Mesendoderm (in vitro differentiated cells): ENCODE data around the gene ANKRD62.

ENCODE experiments used
- DNase-seq: peaks from one replicate; pipeline ENCODE4 v3.0.0; 2013
- H2AK5ac ChIP-seq: 2 replicates; pipeline ENCODE4 v1.6.1; 2013; ENCODE audit warnings: low read length, inconsistent platforms
- H2BK120ac ChIP-seq: 2 replicates; pipeline ENCODE4 v1.6.1; 2013; ENCODE audit warnings: low read depth, mild to moderate bottlenecking, low read length, moderate library complexity, mixed read lengths
- H2BK15ac ChIP-seq: replicated peaks from 2 replicates; pipeline ENCODE4 v1.6.1; 2013; ENCODE audit warnings: low read depth, mild to moderate bottlenecking, moderate library complexity
- H2BK5ac ChIP-seq: 2 replicates; pipeline ENCODE4 v1.6.1; 2013; ENCODE audit warnings: low read length, inconsistent platforms
- H3K18ac ChIP-seq: 2 replicates; pipeline ENCODE4 v1.6.1; 2013; ENCODE audit warnings: mild to moderate bottlenecking, low read length, mixed read lengths
- H3K23ac ChIP-seq: one replicate; pipeline ENCODE4 v1.6.1; 2013; ENCODE audit warnings: low read length
- H3K27ac ChIP-seq: 2 replicates; pipeline ENCODE4 v1.5.1; 2013; ENCODE audit warnings: low read depth, mild to moderate bottlenecking, inconsistent platforms, low read length, moderate library complexity
- H3K27me3 ChIP-seq: 2 replicates; pipeline ENCODE4 v1.6.1; 2013; ENCODE audit warnings: low read length, control low read depth, mild to moderate bottlenecking, inconsistent platforms; ENCODE audit not compliant: insufficient read depth, poor library complexity
- H3K36me3 ChIP-seq: 2 replicates; pipeline ENCODE4 v1.6.1; 2013; ENCODE audit warnings: low read length, inconsistent platforms; ENCODE audit not compliant: control insufficient read depth, insufficient read depth
- H3K4ac ChIP-seq: one replicate; pipeline ENCODE4 v1.6.1; 2013; ENCODE audit warnings: low read depth, mild to moderate bottlenecking, low read length, moderate library complexity
- H3K4me1 ChIP-seq: 2 replicates; pipeline ENCODE4 v1.6.1; 2013; ENCODE audit warnings: low read depth, low read length, inconsistent platforms; ENCODE audit not compliant: control insufficient read depth
- H3K4me2 ChIP-seq: 2 replicates; pipeline ENCODE4 v1.6.1; 2013; ENCODE audit warnings: low read length
- H3K4me3 ChIP-seq: 2 replicates; pipeline ENCODE4 v1.5.1; 2013; ENCODE audit warnings: mild to moderate bottlenecking, low read length
- H3K56ac ChIP-seq: one replicate; pipeline ENCODE4 v1.6.1; 2013; ENCODE audit warnings: low read length
- H3K79me1 ChIP-seq: 2 replicates; pipeline ENCODE4 v1.6.1; 2013; ENCODE audit warnings: low read length, inconsistent platforms
- H3K79me2 ChIP-seq: 2 replicates; pipeline ENCODE4 v1.6.1; 2013; ENCODE audit warnings: mild to moderate bottlenecking, low read length; ENCODE audit not compliant: control insufficient read depth, insufficient read depth
- H3K9ac ChIP-seq: 2 replicates; pipeline ENCODE4 v1.6.1; 2013; ENCODE audit warnings: low read length, inconsistent platforms
- H4K5ac ChIP-seq: one replicate; pipeline ENCODE4 v1.6.1; 2013; ENCODE audit warnings: low read length
- H4K8ac ChIP-seq: one replicate; pipeline ENCODE4 v1.6.1; 2013; ENCODE audit warnings: low read depth, mild to moderate bottlenecking, control low read depth, low read length, moderate library complexity
- WGBS: extraction: QIAGEN DNeasy Blood & Tissue Kit; methylation state at CpG from one replicate; pipeline ENCODE4 v1.1.7; 2013; ENCODE audit warnings: low lambda C conversion rate, missing lambda C conversion rate; ENCODE audit not compliant: insufficient coverage; ENCODE audit errors: extremely low coverage; 5-methylcytosine and 5-hydroxymethylcytosine counted together

ANKRD62 gene

GRCh38 chr18:12062974-12063373 is 30.7 kb upstream of the ANKRD62 start:
- Histone ChIP-seq H2AK5ac (no peak overlapping the region), H3K4ac (no peak overlapping the region), H4K5ac (no peak overlapping the region), H3K79me1 (no peaks in the 10 kb centered on the region), H3K4me1 (no peaks in the 10 kb centered on the region), H3K27me3 (no peaks in the 10 kb centered on the region), H2BK5ac (no peak overlapping the region), H3K9ac (no peak overlapping the region), H3K36me3 (no peaks in the 10 kb centered on the region), H3K79me2 (no peaks in the 10 kb centered on the region), H3K23ac (no peak overlapping the region), H2BK15ac (no peak overlapping the region), H3K56ac (no peak overlapping the region), H3K4me2 (no peak overlapping the region), H3K4me3 (no peak overlapping the region), H3K27ac (no peak overlapping the region), H3K18ac (no peak overlapping the region), H4K8ac (no peak overlapping the region), H2BK120ac (no peak overlapping the region)
- WGBS: no CpG with 5 or more reads among the region's 4 CpGs
- DNase-seq: no peak

GRCh38 chr18:12064086-12064763 is 29.4 kb upstream of the ANKRD62 start:
- H3K79me1 ChIP-seq: no peaks in the 10 kb centered on the region
- H3K27me3 ChIP-seq: no peaks in the 10 kb centered on the region
- H3K4me3 ChIP-seq: no peak overlapping the region
- no peak overlapping the region for H3K9ac ChIP-seq
- H3K56ac ChIP-seq: no peak overlapping the region
- H3K18ac ChIP-seq: no peak overlapping the region
- H3K4me1 ChIP-seq: no peaks in the 10 kb centered on the region
- no peak overlapping the region for H2BK120ac ChIP-seq
- H2BK15ac ChIP-seq: no peak overlapping the region
- no peak overlapping the region for H3K23ac ChIP-seq
- no peak overlapping the region for H3K4me2 ChIP-seq
- H4K8ac ChIP-seq: no peak overlapping the region
- H3K27ac ChIP-seq: no peak overlapping the region
- H2BK5ac ChIP-seq: no peak overlapping the region
- no peaks in the 10 kb centered on the region for H3K36me3 ChIP-seq
- H3K4ac ChIP-seq: no peak overlapping the region
- no peak overlapping the region for H2AK5ac ChIP-seq
- no peak overlapping the region for H4K5ac ChIP-seq
- DNase-seq: no peak
- WGBS: no CpG with 5 or more reads among the region's 7 CpGs
- no peaks in the 10 kb centered on the region for H3K79me2 ChIP-seq

GRCh38 chr18:12065397-12065796 is 28.2 kb upstream of the ANKRD62 start:
- H3K27ac ChIP-seq: no peak overlapping the region
- no peak overlapping the region for H2BK15ac ChIP-seq
- H2BK5ac ChIP-seq: no peak overlapping the region
- H3K9ac ChIP-seq: no peak overlapping the region
- H3K4me2 ChIP-seq: no peak overlapping the region
- WGBS: no CpG with 5 or more reads among the region's 5 CpGs
- H2BK120ac ChIP-seq: no peak overlapping the region
- H3K56ac ChIP-seq: no peak overlapping the region
- H3K23ac ChIP-seq: no peak overlapping the region
- no peaks in the 10 kb centered on the region for H3K27me3 ChIP-seq
- DNase-seq: no peak
- H3K36me3 ChIP-seq: no peaks in the 10 kb centered on the region
- no peak overlapping the region for H3K4me3 ChIP-seq
- H3K4ac ChIP-seq: no peak overlapping the region
- no peak overlapping the region for H3K18ac ChIP-seq
- H2AK5ac ChIP-seq: no peak overlapping the region
- H3K4me1 ChIP-seq: no peaks in the 10 kb centered on the region
- H3K79me2 ChIP-seq: no peaks in the 10 kb centered on the region
- no peak overlapping the region for H4K8ac ChIP-seq
- H3K79me1 ChIP-seq: no peaks in the 10 kb centered on the region
- no peak overlapping the region for H4K5ac ChIP-seq

- Histone ChIP-seq H2BK120ac (no peak overlapping the region), H4K8ac (no peak overlapping the region), H3K9ac (no peak overlapping the region), H4K5ac (no peak overlapping the region), H3K4ac (no peak overlapping the region), H3K79me1 (no peaks in the 10 kb centered on the region), H3K4me3 (no peak overlapping the region), H3K56ac (no peak overlapping the region), H3K27ac (no peak overlapping the region), H2BK15ac (no peak overlapping the region), H3K79me2 (no peaks in the 10 kb centered on the region), H3K27me3 (no peaks in the 10 kb centered on the region), H3K36me3 (no peaks in the 10 kb centered on the region), H2AK5ac (no peak overlapping the region), H3K4me1 (no peaks in the 10 kb centered on the region), H2BK5ac (no peak overlapping the region), H3K18ac (no peak overlapping the region), H3K4me2 (no peak overlapping the region), H3K23ac (no peak overlapping the region)
- no peak for DNase-seq
- no CpG with 5 or more reads among the region's 47 CpGs for WGBS
These were observed 26.6 kb upstream of the ANKRD62 start for GRCh38 chr18:12066910-12067511.

GRCh38 chr18:12067671-12068070 is 26.0 kb upstream of the ANKRD62 start:
- H3K18ac ChIP-seq: no peak overlapping the region
- H3K4me3 ChIP-seq: no peak overlapping the region
- H4K8ac ChIP-seq: no peak overlapping the region
- WGBS: no CpG with 5 or more reads among the region's 26 CpGs
- H3K4ac ChIP-seq: no peak overlapping the region
- H3K36me3 ChIP-seq: no peaks in the 10 kb centered on the region
- H4K5ac ChIP-seq: no peak overlapping the region
- H2AK5ac ChIP-seq: no peak overlapping the region
- H3K27me3 ChIP-seq: no peaks in the 10 kb centered on the region
- no peaks in the 10 kb centered on the region for H3K4me1 ChIP-seq
- H3K4me2 ChIP-seq: no peak overlapping the region
- no peak overlapping the region for H3K9ac ChIP-seq
- H3K56ac ChIP-seq: no peak overlapping the region
- H3K79me2 ChIP-seq: no peaks in the 10 kb centered on the region
- no peaks in the 10 kb centered on the region for H3K79me1 ChIP-seq
- H2BK15ac ChIP-seq: no peak overlapping the region
- H3K23ac ChIP-seq: no peak overlapping the region
- no peak for DNase-seq
- H3K27ac ChIP-seq: no peak overlapping the region
- H2BK120ac ChIP-seq: no peak overlapping the region
- H2BK5ac ChIP-seq: no peak overlapping the region
